ENCODE measurements around the gene LRFN2.

Gene LRFN2

DNA sequence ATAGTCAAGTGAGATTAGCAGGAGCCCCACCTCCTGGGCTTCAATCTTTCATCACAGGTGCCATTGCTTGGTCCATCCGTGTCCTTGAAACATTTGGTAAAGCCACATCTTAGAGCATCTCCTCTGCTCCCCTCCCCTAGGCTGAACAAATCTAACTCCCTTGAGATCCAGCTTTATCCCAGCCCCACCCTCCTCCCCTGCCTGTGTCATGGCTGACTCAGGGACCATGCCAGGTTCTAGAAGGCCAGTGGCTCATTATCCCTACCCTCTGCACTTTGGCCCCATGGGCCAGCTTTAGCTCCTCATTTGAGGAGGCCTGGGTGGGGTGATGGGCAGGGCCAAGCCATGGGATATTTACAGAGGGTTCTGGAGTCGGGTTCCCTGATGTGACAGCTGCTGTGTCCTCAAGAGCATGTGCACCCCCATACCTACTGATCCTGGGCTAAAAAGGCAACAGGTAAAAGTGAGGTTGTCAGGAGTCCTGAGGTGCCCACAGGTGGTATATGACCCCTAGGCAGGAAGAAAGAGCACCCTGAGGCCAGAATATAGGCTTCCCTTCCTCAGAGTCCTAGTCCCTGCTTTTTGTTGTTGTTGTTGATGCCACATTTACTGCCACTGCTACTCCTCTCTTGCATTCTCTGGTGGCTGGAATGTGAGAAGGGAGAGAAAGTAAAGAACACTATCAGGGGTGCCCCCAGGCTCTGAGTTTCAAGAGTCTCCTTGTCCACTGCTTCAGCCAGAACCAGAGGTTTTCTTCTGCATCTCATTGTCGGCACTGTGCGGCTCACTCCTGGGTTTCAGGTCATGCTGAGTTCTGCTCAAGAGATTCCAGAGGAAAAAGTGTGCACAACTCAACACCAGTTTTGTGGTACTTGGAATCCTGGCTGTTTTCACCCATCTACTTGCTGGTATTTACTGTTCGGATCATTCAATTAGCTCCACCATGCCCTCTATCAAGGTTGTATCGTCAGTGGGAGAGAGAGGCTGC lies 228.4 kb downstream of the LRFN2 start:
- Histone ChIP-seq H3K9me3 (ENCODE audit: control insufficient read depth, insufficient read depth, low read depth, low read length) (no peaks in the 10 kb centered on the region), H3K36me3 (ENCODE audit: control insufficient read depth, insufficient read depth, low read length) (no peaks in the 10 kb centered on the region), H3K27ac (ENCODE audit: low read depth, low read length) (no peak overlapping the region), H3K4me1 (ENCODE audit: control insufficient read depth, insufficient read depth, low read length) (peaks cover 32% of the 10 kb centered on the region), H3K9ac (ENCODE audit: low read length) (no peak overlapping the region), H3K27me3 (ENCODE audit: control insufficient read depth, insufficient read depth, low read length) (no peaks in the 10 kb centered on the region), H3K4me3 (ENCODE audit: low read depth, low read length) (no peak overlapping the region)

DNA sequence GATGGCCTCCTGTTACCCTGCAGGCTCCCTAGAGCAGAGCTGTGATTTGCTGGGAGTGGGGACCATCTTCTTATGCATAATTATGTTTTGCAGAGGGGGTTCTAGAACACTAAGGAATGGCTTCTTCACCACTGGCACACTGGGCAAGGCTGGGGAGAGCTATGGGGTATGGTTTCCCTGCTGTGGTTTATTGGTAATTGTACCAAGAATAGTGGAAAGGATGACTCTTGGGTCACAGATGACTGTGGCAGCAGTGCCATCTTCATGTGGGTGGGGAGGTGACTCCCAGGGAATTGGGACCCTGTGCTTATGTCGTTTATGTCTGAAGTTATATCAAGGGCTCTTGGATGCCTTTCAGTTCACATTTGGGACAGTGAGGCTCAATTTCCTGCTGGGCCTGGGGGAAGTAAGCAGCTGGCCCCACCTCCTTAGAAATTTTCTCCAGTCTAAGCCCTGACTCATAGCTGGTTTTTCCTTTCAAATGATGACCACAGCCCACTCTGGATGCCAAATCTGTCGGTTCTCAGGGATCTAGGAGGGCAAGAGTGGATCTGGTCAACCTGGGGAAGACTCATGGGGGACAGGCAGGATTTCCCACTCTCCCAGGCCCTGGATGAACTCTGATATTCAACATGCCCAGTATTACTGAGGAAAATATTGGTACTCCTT lies 230.8 kb downstream of the LRFN2 start:
- no peak overlapping the region for H3K27ac ChIP-seq (ENCODE audit: low read depth, low read length)
- no peaks in the 10 kb centered on the region for H3K36me3 ChIP-seq (ENCODE audit: control insufficient read depth, insufficient read depth, low read length)
- H3K27me3 ChIP-seq (ENCODE audit: control insufficient read depth, insufficient read depth, low read length) = no peaks in the 10 kb centered on the region
- no peak overlapping the region for H3K4me3 ChIP-seq (ENCODE audit: low read depth, low read length)
- H3K4me1 ChIP-seq (ENCODE audit: control insufficient read depth, insufficient read depth, low read length) = peaks cover 34% of the 10 kb centered on the region
- H3K9me3 ChIP-seq (ENCODE audit: control insufficient read depth, insufficient read depth, low read depth, low read length) = no peaks in the 10 kb centered on the region
- no peak overlapping the region for H3K9ac ChIP-seq (ENCODE audit: low read length)

- Histone ChIP-seq H3K4me3 (ENCODE audit: low read depth, low read length) (no peak overlapping the region), H3K9me3 (ENCODE audit: control insufficient read depth, insufficient read depth, low read depth, low read length) (no peaks in the 10 kb centered on the region), H3K4me1 (ENCODE audit: control insufficient read depth, insufficient read depth, low read length) (peaks cover 34% of the 10 kb centered on the region), H3K36me3 (ENCODE audit: control insufficient read depth, insufficient read depth, low read length) (no peaks in the 10 kb centered on the region), H3K27ac (ENCODE audit: low read depth, low read length) (no peak overlapping the region), H3K27me3 (ENCODE audit: control insufficient read depth, insufficient read depth, low read length) (no peaks in the 10 kb centered on the region), H3K9ac (ENCODE audit: low read length) (no peak overlapping the region)
These were observed 231.6 kb downstream of the LRFN2 start for GRCh38 chr6:40355532-40355931.

GRCh38 chr6:40355066-40355465 lies 232.1 kb downstream of the LRFN2 start:
- Histone ChIP-seq H3K4me1 (ENCODE audit: control insufficient read depth, insufficient read depth, low read length) (peaks cover 29% of the 10 kb centered on the region), H3K4me3 (ENCODE audit: low read depth, low read length) (no peak overlapping the region), H3K27me3 (ENCODE audit: control insufficient read depth, insufficient read depth, low read length) (no peaks in the 10 kb centered on the region), H3K27ac (ENCODE audit: low read depth, low read length) (no peak overlapping the region), H3K36me3 (ENCODE audit: control insufficient read depth, insufficient read depth, low read length) (no peaks in the 10 kb centered on the region), H3K9me3 (ENCODE audit: control insufficient read depth, insufficient read depth, low read depth, low read length) (no peaks in the 10 kb centered on the region), H3K9ac (ENCODE audit: low read length) (no peak overlapping the region)

GRCh38 chr6:40353967-40354452 lies 233.2 kb downstream of the LRFN2 start:
- Histone ChIP-seq H3K9ac (ENCODE audit: low read length) (no peak overlapping the region), H3K9me3 (ENCODE audit: control insufficient read depth, insufficient read depth, low read depth, low read length) (no peaks in the 10 kb centered on the region), H3K4me1 (ENCODE audit: control insufficient read depth, insufficient read depth, low read length) (peaks cover 27% of the 10 kb centered on the region), H3K36me3 (ENCODE audit: control insufficient read depth, insufficient read depth, low read length) (no peaks in the 10 kb centered on the region), H3K27ac (ENCODE audit: low read depth, low read length) (no peak overlapping the region), H3K4me3 (ENCODE audit: low read depth, low read length) (no peak overlapping the region), H3K27me3 (ENCODE audit: control insufficient read depth, insufficient read depth, low read length) (no peaks in the 10 kb centered on the region)

DNA sequence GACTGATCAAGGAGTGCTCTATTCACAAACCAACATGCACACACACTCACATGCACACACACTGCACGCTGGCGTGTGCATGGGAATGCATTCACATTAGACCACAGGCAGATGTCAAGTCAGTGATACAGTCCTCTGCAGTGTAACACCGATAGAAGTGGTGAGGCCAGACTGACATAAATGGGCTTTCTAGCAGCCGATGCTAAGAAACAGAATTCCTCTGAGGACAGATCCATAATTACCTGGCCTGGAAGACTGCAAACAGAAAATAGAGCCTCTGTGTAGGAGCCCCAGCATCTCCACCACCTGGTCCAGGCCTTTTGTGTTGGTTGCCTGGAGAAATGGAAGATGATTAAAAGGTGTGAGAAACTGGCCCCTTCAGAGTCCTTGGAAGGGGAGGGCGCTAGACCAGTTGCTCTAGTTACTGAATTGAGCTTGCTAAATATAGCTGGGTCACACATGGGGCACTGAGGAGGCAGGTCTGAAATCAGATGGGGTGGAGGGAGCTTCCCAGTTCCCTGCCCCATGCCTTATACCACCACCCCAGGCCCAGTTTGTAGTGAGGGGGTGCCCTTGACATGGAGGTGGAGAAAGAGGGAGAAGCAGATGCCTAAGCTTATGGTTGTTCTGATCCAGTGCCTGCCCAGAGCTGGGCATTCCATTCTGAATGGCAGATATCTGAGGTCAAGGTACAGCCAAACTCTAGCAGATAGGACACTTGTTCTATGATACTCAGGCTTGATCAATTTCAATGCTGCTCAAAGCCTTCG lies 233.8 kb downstream of the LRFN2 start:
- no peaks in the 10 kb centered on the region for H3K9me3 ChIP-seq (ENCODE audit: control insufficient read depth, insufficient read depth, low read depth, low read length)
- H3K4me3 ChIP-seq (ENCODE audit: low read depth, low read length) = no peak overlapping the region
- H3K36me3 ChIP-seq (ENCODE audit: control insufficient read depth, insufficient read depth, low read length) = no peaks in the 10 kb centered on the region
- no peak overlapping the region for H3K9ac ChIP-seq (ENCODE audit: low read length)
- H3K4me1 ChIP-seq (ENCODE audit: control insufficient read depth, insufficient read depth, low read length) = peaks cover 27% of the 10 kb centered on the region
- H3K27me3 ChIP-seq (ENCODE audit: control insufficient read depth, insufficient read depth, low read length) = no peaks in the 10 kb centered on the region
- H3K27ac ChIP-seq (ENCODE audit: low read depth, low read length) = no peak overlapping the region

DNA sequence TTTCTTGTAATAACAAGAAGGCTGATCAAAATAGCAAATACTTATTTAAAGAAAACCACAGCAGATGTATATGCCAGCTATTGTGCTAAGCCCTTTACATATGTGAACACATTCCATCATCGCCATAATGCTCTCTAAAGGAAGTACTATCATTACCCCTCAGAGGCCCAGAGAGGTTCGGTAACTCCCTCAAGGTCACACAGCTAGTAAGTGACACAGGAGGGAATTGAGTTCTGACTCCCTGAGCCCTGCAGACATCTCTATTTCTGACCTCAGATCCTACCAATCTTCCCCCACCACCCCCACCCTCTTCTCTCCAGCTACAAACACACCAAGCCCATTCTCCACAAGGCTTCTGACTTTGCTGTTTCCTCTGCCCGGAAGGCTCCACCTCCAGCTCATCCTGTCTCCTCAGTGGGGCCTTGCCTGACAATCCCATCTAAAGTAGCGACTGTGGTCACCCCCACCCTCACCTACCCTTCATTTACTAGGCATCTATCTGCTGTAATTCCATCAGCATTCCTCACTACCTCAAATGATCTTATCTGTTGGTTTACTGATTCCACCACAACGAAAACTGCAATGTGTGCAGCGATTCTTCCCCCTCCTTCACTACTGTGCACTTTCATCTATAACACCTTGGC lies 234.5 kb downstream of the LRFN2 start:
- H3K27ac ChIP-seq (ENCODE audit: low read depth, low read length) = no peak overlapping the region
- no peaks in the 10 kb centered on the region for H3K27me3 ChIP-seq (ENCODE audit: control insufficient read depth, insufficient read depth, low read length)
- H3K36me3 ChIP-seq (ENCODE audit: control insufficient read depth, insufficient read depth, low read length) = no peaks in the 10 kb centered on the region
- H3K4me3 ChIP-seq (ENCODE audit: low read depth, low read length) = no peak overlapping the region
- H3K9me3 ChIP-seq (ENCODE audit: control insufficient read depth, insufficient read depth, low read depth, low read length) = no peaks in the 10 kb centered on the region
- H3K9ac ChIP-seq (ENCODE audit: low read length) = no peak overlapping the region
- H3K4me1 ChIP-seq (ENCODE audit: control insufficient read depth, insufficient read depth, low read length) = peaks cover 34% of the 10 kb centered on the region

DNA sequence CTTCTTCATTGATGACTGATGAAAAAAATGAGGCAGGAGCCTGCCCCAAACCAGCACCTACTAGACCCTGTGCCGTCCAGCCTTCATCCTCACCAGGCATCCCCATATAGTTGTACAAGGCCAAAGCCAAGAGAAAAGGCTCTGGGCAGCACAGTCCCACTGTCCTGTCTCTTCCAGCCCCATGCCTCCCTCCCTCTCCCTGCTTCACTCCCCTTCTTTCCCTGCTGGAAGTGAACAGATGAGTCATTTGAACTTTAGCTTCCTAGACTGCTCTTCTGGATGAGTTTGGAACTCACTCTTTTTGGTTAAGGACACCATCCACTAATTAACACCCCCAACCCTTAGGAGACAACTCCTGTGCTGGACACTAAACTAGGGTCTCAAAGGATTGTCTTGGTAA lies 235.2 kb downstream of the LRFN2 start:
- Histone ChIP-seq H3K36me3 (ENCODE audit: control insufficient read depth, insufficient read depth, low read length) (no peaks in the 10 kb centered on the region), H3K27me3 (ENCODE audit: control insufficient read depth, insufficient read depth, low read length) (no peaks in the 10 kb centered on the region), H3K27ac (ENCODE audit: low read depth, low read length) (no peak overlapping the region), H3K4me1 (ENCODE audit: control insufficient read depth, insufficient read depth, low read length) (peaks cover 40% of the 10 kb centered on the region), H3K9me3 (ENCODE audit: control insufficient read depth, insufficient read depth, low read depth, low read length) (no peaks in the 10 kb centered on the region), H3K9ac (ENCODE audit: low read length) (no peak overlapping the region), H3K4me3 (ENCODE audit: low read depth, low read length) (no peak overlapping the region)

DNA sequence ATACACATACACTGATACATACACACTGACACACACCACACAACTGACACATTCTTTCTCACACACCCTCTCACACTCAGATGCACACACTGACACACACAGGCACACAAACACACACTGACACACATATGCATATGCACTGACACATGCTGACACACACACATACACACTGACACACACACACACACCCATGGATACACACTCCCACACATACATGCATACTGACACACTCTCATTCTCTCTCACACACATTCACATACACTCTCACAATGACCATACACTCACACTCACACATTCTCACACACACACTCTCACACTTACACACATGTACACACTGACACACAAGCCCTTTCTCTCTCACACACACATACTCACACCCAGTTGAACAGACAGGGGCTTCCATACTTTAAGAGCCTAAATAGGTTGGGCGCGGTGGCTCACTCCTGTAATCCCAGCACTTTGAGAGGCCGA lies 236.4 kb downstream of the LRFN2 start:
- Histone ChIP-seq H3K9me3 (ENCODE audit: control insufficient read depth, insufficient read depth, low read depth, low read length) (no peaks in the 10 kb centered on the region), H3K9ac (ENCODE audit: low read length) (no peak overlapping the region), H3K27me3 (ENCODE audit: control insufficient read depth, insufficient read depth, low read length) (no peaks in the 10 kb centered on the region), H3K27ac (ENCODE audit: low read depth, low read length) (no peak overlapping the region), H3K36me3 (ENCODE audit: control insufficient read depth, insufficient read depth, low read length) (no peaks in the 10 kb centered on the region), H3K4me1 (ENCODE audit: control insufficient read depth, insufficient read depth, low read length) (peaks cover 42% of the 10 kb centered on the region), H3K4me3 (ENCODE audit: low read depth, low read length) (no peak overlapping the region)

DNA sequence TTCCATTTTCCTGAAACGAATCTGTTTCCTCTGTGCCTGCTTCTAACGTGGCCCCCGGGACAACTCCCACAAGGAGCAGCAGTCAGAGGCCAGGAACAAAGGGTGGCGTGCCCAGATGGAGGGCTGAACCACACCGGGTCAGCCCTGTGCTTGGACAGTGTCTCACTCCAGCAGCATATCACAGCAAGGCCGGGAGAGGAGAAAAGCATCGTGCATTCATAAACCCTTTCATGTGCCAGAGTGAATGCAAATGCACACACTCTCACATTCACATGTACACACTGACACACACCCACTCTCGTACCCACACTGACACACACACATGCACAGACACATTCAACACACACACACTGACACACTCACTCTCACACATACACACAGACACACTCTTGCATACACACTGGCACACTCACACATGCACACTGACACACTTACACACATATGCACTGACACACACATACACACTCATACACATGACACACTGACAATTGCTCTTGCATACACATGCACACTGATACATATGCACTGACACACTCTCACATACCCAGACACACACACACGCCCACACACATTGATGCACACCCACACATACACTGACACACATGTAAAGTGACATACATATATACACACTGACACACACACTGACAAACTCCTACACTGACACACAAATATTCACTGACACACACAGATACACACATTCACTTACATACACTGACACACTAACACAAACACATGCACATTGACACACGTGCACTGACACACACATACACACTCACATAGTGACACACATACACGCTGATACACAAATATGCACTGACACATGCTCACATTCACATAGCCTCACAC lies 237.0 kb downstream of the LRFN2 start:
- H3K9ac ChIP-seq (ENCODE audit: low read length) = no peak overlapping the region

More for the DNA sequence above, 237.0 kb downstream of the LRFN2 start:
- Histone ChIP-seq H3K4me3 (ENCODE audit: low read depth, low read length) (no peak overlapping the region), H3K27ac (ENCODE audit: low read depth, low read length) (no peak overlapping the region), H3K9me3 (ENCODE audit: control insufficient read depth, insufficient read depth, low read depth, low read length) (no peaks in the 10 kb centered on the region), H3K4me1 (ENCODE audit: control insufficient read depth, insufficient read depth, low read length) (peaks cover 46% of the 10 kb centered on the region), H3K27me3 (ENCODE audit: control insufficient read depth, insufficient read depth, low read length) (no peaks in the 10 kb centered on the region), H3K36me3 (ENCODE audit: control insufficient read depth, insufficient read depth, low read length) (no peaks in the 10 kb centered on the region)

All from HUES6 (cell line).